ENCODE measurements around the gene PRAMEF5.
"Not testable (repeated sequence)": the region's sequence is repeated elsewhere in the genome, so short reads cannot be mapped to it uniquely, and the experiment has no call there.

Gene PRAMEF5

DNA sequence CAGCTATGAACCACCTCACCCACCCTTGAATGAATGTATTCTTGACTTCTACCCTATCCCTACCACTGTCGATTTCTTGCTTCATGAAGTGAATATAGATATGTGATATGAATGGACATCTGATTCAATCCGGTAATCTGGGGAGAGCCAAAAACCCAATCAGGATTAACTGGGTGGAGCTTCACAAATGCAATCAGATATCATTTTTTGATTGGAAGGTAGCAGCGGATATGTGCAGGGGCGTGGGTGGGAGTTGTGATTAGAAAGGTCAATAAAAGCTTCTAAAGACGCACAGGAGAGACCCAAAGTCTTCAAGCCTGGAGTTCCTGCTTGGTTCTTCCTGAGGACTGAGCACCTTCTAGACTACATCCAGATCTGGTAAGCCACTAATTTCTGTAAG lies at the start of gene PRAMEF5:
TSS of gene PRAMEF5 (plus strand) at position 301 of the 400 bp plus-strand sequence. CDS start 5,071 bp downstream, outside the sequence.
- FAIRE-seq; DNase-seq (ENCODE audit: insufficient read length, low spot score): not testable (repeated sequence)

DNA sequence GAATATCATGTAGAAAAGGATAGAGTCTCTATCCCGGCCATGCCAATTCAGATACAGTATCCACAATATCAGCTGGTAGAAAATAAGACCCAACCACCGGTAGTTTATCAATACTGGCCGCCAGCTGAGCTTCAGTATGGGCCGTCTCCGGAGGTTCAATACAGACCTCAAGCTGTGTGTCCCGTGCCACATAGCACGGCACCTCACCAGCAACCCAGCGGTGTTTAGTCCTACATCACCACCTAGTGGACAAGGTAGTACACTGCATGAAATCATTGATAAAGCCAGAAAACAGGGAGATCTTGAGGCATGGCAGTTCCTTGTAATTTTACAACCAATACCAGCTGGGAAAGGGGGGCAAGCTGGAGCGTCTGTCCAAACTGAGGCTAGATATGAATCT lies 45.3 kb upstream of the PRAMEF5 start:
- not testable (repeated sequence) for DNase-seq (ENCODE audit: insufficient read length, low spot score); FAIRE-seq

DNA sequence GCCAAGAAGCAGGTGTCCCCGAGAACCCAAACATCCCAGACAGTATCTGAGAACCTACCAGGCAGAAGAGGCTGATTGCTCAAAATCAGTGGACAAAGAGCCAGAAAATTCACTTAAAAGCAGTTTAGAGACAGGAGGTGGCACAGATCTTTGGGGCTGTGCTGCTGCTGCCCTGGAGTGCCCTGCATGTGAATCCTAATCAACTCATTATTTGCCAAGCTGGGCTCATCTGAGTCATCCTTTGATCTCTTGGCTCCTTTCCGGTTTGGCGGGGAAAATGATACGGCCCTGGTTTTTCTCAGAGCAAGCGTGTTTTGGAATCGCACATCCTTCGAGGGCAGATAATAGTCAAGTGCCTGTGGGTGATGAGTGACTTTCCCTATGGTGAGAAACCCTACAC lies 37.4 kb upstream of the PRAMEF5 start:
- FAIRE-seq; DNase-seq (ENCODE audit: insufficient read length, low spot score): not testable (repeated sequence)

DNA sequence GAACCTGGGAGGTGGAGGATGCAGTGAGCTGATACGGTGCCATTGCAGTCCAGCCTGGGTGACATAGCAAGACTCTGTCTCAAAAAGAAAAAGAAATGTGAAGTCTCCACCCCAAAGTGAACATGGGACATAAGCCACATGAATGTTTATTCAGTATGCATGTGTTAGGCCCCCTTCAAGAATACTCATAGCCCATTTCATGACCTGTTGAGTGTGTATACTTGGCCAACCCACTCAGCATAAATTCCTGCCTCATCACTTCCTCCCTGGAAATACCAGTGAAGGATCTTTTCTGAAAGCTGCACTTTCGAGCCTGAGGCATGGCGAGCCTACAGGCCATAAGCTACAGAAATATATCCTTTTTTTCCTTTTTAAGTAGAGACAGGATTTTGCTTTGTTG lies 34.8 kb upstream of the PRAMEF5 start:
- not testable (repeated sequence) for DNase-seq (ENCODE audit: insufficient read length, low spot score); FAIRE-seq

DNA sequence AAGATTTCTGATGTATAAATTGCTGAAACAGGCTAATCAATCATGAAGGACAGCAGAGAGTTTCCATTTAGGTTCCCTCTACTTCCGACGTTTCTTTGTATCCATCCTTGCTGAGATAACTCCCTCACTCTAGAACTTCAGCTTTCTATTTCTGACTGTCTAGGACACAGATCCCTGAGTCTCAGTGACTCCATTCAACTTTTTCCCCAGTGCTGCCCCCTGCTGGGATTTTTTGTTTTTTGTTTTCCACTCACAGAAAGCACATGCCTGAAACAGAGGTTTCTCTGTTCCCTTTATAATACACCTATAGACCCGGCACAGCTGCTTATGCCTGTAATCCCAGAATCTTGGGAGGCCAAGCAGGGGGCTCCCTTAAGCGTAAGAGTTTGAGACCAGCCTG lies 31.2 kb upstream of the PRAMEF5 start:
- FAIRE-seq; DNase-seq (ENCODE audit: insufficient read length, low spot score): not testable (repeated sequence)

DNA sequence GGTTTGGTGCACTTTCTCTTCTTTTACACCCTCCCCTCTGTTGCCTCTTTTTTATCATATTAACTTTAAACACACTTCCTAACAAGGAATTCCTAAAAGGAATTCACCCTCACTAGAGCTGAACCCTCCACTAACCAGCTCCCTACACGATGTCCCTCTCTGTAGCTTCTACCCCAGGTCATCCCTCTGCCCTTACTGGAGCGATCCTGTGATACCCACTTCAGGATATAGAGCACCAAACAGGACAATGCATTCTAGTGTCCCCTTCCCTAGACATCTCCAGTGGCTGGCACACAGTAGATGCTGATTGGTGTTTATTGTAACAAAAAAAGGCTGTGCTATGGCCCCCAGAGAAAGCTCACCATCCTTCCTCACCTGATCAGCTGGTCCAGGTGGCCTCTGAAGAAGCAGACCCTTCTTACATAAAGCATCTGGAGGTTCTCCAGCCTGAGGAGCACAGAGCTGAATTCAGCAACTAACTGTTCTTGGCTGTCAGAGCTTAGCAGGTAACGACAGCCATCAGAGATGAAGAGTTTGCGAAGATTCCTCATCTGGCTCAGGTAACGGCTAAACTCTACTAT lies 29.4 kb upstream of the PRAMEF5 start:
- FAIRE-seq (no peak), DNase-seq (ENCODE audit: insufficient read length, low spot score) (no peak)
- TF ChIP-seq POLR2A (IDR thresholded peaks at IDR 0.05; ENCODE audit: low read depth, low read length), result no peak

DNA sequence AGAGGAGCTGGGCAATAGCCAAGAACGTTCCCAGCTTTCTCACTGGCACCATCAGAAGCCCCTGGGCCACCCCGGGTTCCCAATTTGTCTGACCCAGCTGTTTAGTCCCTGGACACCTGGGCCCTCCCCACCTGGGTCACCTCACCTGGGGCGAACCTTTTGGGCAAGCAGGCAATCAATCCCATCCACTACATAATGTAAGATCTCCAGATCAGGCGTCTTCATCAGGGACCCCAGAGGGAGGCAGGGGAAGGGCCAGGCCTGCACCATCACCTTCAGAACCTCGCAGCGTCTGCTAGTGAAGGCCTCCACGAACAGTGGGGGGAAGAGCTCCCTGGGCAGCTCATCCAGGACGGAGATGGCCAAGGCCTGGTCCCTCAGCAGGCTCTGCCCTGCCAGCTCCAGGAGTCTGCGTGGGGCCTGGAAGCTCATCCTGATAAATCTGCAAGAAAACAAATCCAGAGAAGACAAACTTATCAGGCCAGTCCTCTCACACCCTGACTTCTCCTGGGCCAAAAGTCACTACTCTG lies 28.3 kb upstream of the PRAMEF5 start, which contains the start of gene PRAMEF18:
TSS of gene PRAMEF18 (minus strand) at position 480 of the 530 bp plus-strand sequence. CDS start at position 432, 48 bp downstream.
- not testable (repeated sequence) for DNase-seq (ENCODE audit: insufficient read length, low spot score); FAIRE-seq

DNA sequence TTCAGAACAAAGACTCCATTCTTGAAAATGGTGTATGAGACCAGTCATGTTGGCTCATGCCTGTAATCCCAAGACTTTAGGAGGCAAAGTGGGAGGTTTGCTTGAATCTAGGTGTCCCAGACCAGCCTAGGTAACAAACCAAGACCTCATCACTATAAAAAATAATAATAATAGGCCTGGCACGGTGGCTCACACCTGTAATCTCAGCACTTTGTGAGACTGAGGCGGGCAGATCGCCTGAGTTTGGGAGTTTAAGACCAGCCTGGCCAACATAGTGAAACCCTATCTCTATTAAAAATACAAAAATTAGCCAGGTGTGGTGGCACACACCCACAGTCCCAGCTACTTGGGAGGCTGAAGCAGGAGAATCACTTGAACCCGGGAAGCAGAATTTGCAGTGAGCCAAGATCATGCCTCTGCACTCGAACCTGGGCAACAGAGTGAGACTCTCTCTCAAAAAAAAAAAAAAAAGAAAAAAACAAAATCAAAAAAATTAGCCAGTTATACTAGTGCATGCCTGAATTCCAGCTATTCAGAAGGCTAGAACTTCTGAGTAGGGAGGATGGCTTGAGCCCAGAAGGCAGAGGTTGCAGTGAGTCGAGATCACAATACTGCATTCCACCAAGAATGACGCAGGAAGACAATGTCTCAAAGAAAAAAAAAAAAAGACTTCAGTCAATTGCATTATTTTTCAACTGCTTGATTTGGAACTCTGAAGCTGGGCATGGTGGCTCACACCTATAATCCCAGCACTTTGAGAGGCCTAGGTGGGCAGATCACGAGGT lies 26.5 kb upstream of the PRAMEF5 start:
- FAIRE-seq; DNase-seq (ENCODE audit: insufficient read length, low spot score): not testable (repeated sequence)

DNA sequence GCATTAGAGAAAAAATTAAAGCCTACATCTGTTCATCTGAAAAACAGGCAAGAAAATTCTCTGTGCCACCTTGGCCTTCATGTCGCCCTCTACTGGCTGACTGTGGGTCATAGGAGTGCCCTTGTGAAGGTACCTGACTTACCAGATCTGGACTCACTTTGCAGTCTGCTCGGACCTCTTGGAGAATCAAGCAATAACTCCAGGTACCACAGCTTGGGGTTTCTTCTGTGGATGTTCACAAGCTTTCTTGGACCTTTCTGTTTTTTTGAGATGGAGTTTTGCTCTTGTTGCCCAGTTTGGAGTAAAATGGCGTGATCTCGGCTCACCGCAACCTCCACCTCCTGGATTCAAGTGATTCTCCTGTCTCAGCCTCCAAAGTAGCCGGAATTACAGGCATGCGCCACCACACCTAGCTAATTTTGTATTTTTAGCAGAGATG lies 25.6 kb upstream of the PRAMEF5 start:
- no peak for TF ChIP-seq POLR2A (IDR thresholded peaks at IDR 0.05; ENCODE audit: low read depth, low read length)
- FAIRE-seq (no peak), DNase-seq (ENCODE audit: insufficient read length, low spot score) (no peak)

DNA sequence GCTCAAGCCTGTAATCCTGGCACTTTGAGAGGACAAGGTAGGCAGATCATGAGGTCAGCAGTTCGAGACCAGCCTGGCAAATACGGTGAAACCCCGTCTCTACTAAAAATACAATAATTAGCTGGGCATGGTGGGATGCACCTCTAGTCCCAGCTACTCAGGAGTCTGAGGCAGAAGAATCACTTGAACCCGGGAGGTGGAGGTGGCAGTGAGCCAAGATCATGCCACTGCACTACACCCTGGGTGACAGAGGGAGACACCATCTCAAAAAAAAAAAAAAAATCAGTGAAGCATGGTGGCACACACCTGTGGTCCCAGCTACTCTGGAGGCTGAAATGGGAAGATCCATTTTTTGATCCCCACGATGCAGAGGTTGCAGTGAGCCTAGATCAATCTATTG lies 23.9 kb upstream of the PRAMEF5 start:
- not testable (repeated sequence) for FAIRE-seq; DNase-seq (ENCODE audit: insufficient read length, low spot score)

DNA sequence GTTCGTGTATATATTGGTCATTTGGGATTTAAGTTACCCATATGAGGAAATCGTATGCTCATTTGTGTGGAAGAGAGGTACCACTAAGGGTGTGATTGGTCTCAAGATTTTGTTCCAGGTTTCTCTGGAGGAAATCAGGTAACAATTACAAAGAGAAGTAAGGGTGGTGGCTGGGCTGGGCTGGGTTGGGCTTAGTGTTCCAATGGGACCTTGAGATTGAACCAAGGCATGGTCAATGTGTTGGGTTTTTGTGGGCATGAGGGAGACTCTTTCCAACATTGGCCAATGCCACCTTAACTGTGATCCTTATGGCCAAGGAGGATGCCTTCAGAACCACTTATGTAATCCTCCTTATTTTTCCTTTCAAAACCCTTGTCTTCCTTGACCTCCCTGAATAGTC lies 23.4 kb upstream of the PRAMEF5 start:
- FAIRE-seq, result not testable (repeated sequence)

DNA sequence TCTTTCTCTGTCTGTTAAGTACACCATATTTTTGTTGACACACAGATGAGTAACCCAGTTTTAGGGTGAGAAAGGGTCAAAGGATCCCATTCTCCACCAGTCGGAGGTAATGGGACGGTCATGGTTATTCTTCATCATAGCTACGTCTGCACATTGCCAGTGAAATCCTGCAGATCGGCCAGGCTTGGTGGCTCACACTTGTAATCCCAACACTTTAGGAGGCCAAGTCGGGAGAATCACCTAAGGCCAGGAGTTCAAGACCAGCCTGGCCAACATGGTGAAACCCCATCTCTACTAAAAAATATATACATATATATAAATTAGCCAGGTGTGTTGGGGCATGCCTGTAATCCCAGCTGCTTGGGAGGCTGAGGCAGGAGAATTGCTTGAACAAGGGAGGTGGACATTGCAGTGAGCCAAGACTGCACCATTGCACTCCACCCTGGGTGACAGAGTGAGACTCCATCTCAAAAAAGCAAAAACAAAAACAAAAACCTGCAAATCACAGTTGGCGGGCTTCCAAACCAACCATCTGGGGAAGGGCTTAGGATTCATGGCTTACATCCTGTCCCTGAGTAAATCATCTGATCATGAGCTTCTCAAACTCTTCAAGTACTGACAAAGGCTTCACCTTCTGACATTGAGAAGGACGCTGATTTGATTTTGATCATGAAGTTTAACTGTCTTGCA lies 22.8 kb upstream of the PRAMEF5 start:
- FAIRE-seq; DNase-seq (ENCODE audit: insufficient read length, low spot score): not testable (repeated sequence)

More for the DNA sequence above, 23.4 kb upstream of the PRAMEF5 start:
- not testable (repeated sequence) for DNase-seq (ENCODE audit: insufficient read length, low spot score)

DNA sequence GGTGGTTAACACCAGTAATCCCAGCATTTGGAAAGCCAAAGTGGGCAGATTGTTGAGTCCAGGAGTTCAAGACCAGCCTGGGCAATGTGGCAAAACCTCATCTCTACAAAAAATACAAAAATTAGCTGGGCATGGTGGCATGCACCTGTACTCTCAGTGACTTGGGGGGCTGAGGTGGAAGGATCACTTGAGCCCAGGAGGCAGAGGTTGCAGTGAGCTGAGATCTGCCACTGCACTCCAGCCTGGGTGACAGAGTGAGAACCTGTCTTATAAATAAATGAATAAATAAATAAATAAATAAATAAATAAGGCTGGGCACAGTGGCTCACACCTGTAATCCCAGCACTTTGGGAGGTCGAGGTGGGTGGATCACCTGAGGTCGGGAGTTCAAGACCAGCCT lies 21.9 kb upstream of the PRAMEF5 start:
- FAIRE-seq; DNase-seq (ENCODE audit: insufficient read length, low spot score): not testable (repeated sequence)

DNA sequence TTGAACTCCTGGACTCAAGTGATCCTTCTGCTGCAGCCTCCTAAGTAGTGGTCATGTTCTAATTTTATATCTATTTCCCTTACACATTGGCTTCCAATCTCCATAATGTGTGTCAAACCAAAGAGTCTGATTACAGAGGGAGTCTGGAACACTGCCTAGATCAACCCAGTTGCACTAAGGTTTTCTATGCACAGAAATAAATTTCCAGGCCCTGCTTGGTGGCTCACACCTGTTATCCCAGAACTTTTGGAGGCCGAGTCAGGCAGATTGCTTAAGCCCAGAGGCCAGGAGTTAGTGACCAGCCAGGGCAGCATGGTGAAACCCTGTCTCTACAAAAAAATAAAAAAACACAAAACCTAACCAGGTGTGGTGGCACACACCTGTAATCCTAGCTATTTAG lies 19.9 kb upstream of the PRAMEF5 start:
- not testable (repeated sequence) for FAIRE-seq; DNase-seq (ENCODE audit: insufficient read length, low spot score)

DNA sequence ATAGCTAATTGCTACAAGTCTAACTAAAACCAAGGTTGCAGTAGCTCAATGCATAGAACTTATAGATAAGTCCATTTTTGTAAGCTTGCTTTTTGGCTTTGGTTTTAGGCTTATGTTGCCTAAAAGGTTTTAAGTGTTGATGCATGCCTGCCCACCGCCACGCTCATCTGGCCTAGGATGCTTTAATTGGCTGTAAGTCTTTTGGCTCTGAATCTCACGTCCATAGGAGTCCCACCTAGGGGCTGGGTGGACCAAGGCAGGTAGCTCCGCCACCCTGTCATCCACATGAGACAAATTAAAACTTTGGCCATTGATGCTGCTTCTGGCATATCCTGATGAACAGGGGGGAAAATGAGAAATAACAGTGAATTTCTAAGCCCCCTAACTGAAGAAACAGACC lies 16.4 kb upstream of the PRAMEF5 start:
- not testable (repeated sequence) for DNase-seq (ENCODE audit: insufficient read length, low spot score); FAIRE-seq

DNA sequence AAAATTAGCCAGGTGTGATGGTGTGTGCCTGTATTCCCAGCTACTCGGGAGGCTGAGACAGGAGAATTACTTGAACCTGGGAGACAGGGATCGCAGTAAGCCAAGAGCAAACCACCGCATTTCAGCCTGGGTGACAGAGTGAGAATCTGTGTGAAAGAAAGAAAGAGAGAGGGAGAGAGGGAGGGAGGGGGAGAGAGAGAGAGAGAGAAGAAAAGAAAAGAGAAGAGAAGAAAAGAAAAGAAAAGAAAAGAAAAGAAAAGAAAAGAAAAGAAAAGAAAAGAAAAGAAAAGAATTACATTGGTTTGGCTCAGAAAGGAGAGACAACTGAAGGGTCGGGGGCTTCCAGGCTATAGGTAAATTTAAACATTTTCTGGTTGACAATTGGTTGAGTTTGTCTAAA lies 14.4 kb upstream of the PRAMEF5 start:
- FAIRE-seq, result not testable (repeated sequence)

DNA sequence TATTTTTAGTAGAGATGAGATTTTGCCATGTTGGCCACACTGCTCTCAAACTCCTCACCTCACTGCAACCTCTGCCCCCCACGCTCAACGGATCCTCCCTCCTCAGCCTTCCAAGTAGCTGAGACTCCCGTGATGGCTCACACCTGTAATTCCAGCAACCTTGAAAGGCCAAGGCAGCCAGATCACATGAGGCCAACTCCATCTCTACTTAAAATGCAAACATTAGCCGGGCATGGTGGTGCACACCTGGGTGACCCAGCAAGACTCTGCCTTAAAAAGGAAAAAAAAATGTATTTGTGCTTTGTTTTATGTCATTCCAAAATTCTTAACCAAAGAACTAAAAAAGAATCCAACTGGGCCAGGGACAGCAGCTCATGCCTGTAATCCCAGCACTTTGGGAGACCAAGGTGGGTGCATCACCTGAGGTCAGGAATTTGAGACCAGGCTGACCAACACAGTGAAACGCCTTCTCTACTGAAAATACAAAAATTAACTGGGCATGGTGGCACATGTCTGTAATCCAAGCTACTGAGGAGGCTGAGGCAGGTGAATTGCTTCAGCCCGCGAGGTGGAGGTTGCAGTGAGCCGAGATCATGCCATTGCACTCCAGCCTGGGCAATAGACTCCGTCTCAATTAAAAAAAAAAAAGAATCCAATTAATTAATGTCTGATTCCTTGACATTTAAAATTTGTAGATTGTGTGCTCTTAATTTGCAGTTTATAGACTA lies 10.3 kb upstream of the PRAMEF5 start:
- not testable (repeated sequence) for FAIRE-seq

More for the DNA sequence above, 14.4 kb upstream of the PRAMEF5 start:
- DNase-seq (ENCODE audit: insufficient read length, low spot score), result not testable (repeated sequence)

DNA sequence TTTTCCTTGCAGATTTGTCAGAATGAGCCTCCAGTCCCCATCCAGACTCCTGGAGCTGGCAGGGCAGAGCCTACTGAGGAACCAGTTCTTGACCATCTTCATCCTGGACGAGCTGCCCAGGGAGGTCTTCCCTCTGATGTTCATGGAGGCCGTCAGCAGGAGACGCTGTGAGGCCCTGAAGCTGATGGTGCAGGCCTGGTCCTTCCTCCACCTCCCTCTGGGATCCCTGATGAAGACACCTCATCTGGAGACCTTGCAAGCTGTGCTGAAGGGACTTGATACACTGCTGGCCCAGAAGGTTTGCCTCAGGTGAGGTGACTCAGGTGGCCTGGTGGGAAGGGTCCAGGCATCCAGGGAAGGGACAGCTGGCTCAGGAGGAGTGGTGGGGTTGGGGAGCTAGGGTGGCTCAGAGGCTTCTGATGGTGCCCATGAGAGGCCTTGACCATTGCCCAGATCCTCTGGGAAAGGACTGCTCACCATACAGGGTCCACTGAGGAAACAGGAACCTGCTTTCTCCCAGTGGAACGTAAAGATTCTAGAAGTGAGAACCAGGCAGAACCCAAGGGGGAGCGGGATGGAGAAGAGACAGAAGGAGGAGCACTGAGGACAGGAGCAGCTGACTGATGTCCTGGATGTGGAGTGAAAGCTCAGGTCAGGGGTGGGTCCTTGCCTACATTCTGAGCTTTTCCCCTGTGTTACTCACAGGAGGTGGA lies 8.0 kb upstream of the PRAMEF5 start:
- DNase-seq (ENCODE audit: insufficient read length, low spot score); FAIRE-seq: not testable (repeated sequence)

More for the DNA sequence above, 10.3 kb upstream of the PRAMEF5 start:
- not testable (repeated sequence) for DNase-seq (ENCODE audit: insufficient read length, low spot score)

DNA sequence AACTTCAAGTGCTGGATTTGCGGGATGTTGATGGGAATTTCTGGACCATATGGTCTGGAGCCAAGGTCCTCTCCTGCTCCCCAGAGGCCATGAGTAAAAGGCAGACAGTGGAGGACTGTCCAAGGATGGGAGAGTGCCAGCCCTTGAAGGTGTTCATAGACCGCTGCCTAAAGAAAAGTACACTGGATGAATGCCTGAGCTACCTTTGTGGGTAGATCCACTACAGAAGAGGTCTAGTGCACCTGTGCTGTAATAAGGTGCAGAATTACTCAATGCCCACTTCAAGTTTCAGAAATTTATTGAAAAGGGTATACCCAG lies 7.5 kb upstream of the PRAMEF5 start:
- FAIRE-seq; DNase-seq (ENCODE audit: insufficient read length, low spot score): not testable (repeated sequence)

Data from H54 (cell line).